ENCODE data around the gene LRRC37A. TPM values are rescaled to one million over a fixed set of nuclear protein-coding genes. Genes with fewer than 3 reads are reported as not detected.

The LRRC37A gene
- polyA plus RNA-seq, 1 donor (not counting 4 experiments of a cell fraction or from before 2014, with no cell fraction given): 1.7 TPM

DNA sequence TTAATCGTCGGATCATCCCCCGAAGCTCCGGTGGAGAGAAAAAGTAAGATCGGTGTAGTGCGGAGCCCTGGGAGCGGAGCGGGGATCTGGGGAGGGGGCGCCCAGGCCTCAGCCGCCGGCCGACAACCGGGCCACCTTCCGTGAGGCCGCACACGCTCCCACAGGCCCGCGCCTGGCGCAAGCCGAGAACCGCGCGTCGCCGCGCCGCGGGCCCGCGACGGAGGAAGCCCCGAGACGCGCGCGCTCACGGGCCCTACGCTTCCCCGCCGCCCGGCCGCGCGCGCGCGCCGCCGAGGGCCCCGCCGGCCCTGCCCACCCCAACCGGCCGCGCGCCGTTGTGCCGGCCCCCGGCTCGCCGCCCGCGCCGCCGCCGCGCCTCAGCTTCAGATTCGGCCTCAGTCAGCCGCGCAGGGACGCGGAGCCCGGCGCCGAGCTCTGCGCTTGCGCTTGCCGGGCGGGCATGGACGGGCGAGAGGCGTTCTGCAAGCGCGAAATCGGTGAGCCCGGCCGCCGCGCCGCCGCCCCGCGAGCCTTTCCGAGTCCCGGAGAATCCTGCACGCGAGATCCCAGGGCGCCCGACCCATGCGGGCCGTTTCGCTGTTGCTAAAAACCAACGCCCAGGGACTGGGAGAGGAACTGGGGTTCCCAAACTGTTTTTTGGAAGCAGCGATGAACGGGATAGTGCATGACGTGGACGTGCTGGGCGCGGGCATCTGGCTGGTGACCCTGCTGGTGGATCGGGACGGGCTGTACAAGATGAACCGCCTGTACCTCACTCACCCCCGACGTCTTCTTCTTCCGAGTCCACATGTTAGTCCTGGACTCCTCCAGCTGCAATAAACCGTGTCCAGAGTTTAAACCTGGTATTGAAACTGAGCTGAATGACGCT is 28.0 kb upstream of the LRRC37A start:
- no peaks in the 10 kb centered on the region for H3K9me1 ChIP-seq (ENCODE audit: control insufficient read depth, extremely low read depth, insufficient read depth, low read length)
- peak overlapping the region; percentile 40 for H3K27ac ChIP-seq (ENCODE audit: control insufficient read depth, insufficient read depth, low read length)
- H3K9ac ChIP-seq (ENCODE audit: control insufficient read depth, extremely low read depth, insufficient read depth, low read length): peak overlapping the region; percentile 80
- H3K27me3 ChIP-seq (ENCODE audit: control insufficient read depth, extremely low read depth, insufficient read depth, low read length): peaks cover 18% of the 10 kb centered on the region
- H3K9me3 ChIP-seq (ENCODE audit: control insufficient read depth, low read depth, low read length): no peaks in the 10 kb centered on the region
- H2AFZ ChIP-seq (ENCODE audit: control insufficient read depth, low read length): peak overlapping the region; percentile 96
- no peaks in the 10 kb centered on the region for H3K36me3 ChIP-seq (ENCODE audit: control insufficient read depth in 2 of 2, extremely low read depth in 1 of 2, insufficient read depth in 2 of 2, low read length in 2 of 2)
- no peak for TF ChIP-seq EZH2 (IDR thresholded peaks at IDR 0.05; ENCODE audit: low read length)
- TF ChIP-seq, protein P1, sequence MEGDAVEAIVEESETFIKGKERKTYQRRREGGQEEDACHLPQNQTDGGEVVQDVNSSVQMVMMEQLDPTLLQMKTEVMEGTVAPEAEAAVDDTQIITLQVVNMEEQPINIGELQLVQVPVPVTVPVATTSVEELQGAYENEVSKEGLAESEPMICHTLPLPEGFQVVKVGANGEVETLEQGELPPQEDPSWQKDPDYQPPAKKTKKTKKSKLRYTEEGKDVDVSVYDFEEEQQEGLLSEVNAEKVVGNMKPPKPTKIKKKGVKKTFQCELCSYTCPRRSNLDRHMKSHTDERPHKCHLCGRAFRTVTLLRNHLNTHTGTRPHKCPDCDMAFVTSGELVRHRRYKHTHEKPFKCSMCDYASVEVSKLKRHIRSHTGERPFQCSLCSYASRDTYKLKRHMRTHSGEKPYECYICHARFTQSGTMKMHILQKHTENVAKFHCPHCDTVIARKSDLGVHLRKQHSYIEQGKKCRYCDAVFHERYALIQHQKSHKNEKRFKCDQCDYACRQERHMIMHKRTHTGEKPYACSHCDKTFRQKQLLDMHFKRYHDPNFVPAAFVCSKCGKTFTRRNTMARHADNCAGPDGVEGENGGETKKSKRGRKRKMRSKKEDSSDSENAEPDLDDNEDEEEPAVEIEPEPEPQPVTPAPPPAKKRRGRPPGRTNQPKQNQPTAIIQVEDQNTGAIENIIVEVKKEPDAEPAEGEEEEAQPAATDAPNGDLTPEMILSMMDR (optimal IDR thresholded peaks at IDR 0.05 in 1 of 3, IDR thresholded peaks at IDR 0.05 in 1 of 3, conservative IDR thresholded peaks at IDR 0.05 in 1 of 3; ENCODE audit: extremely low read depth in 1 of 3, insufficient read depth in 2 of 3, low read length in 3 of 3): no peak
- no peaks in the 10 kb centered on the region for H3K79me2 ChIP-seq (ENCODE audit: control insufficient read depth, insufficient read depth, low read length)
- H3K4me1 ChIP-seq (ENCODE audit: control insufficient read depth, extremely low read depth, insufficient read depth, low read length): peaks cover 23% of the 10 kb centered on the region
- H3K4me3 ChIP-seq (ENCODE audit: control insufficient read depth in 2 of 3, extremely low read depth in 1 of 3, insufficient read depth in 2 of 3, low read depth in 1 of 3, low read length in 3 of 3): peak overlapping the region; percentile 72 to 79 (median 73)
- FAIRE-seq (no peak), DNase-seq (ENCODE audit: low read depth, low spot score) (no peak)
- dilution Hi-C loops (cut with MboI; ENCODE audit: extremely low pct_ligation_motif_present, low sequenced_read_pairs): no loop called here
- peak overlapping the region; percentile 88 for H3K4me2 ChIP-seq (ENCODE audit: control insufficient read depth, extremely low read depth, insufficient read depth, low read depth, low read length)
- H4K20me1 ChIP-seq (ENCODE audit: control insufficient read depth, extremely low read depth, insufficient read depth, low read length): no peaks in the 10 kb centered on the region

DNA sequence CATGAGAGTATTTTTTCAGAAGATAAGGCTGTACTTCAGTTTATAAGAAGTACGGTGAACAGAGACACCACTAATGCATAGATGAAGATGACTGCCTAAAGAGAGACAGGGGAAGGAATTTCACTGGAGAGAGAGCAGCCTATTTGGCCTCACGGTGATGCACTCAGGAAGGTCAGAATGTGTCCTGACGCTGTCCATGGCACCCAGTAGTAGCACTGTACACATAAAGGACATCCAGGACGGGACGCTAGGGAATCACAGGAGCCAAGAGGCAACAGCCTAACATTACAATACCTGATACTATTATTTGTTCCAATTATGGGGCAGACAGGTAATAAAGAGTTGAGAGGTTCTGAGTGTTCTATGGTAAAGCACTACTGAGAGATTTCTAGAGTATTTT is 24.9 kb upstream of the LRRC37A start:
- Histone ChIP-seq H4K20me1 (ENCODE audit: control insufficient read depth, extremely low read depth, insufficient read depth, low read length) (no peaks in the 10 kb centered on the region), H3K9me1 (ENCODE audit: control insufficient read depth, extremely low read depth, insufficient read depth, low read length) (no peaks in the 10 kb centered on the region), H3K4me1 (ENCODE audit: control insufficient read depth, extremely low read depth, insufficient read depth, low read length) (peaks cover 8% of the 10 kb centered on the region), H3K4me3 (ENCODE audit: control insufficient read depth in 2 of 3, extremely low read depth in 1 of 3, insufficient read depth in 2 of 3, low read depth in 1 of 3, low read length in 3 of 3) (no peak overlapping the region), H3K79me2 (ENCODE audit: control insufficient read depth, insufficient read depth, low read length) (no peaks in the 10 kb centered on the region), H3K9ac (ENCODE audit: control insufficient read depth, extremely low read depth, insufficient read depth, low read length) (no peak overlapping the region), H3K9me3 (ENCODE audit: control insufficient read depth, low read depth, low read length) (no peaks in the 10 kb centered on the region), H3K36me3 (ENCODE audit: control insufficient read depth in 2 of 2, extremely low read depth in 1 of 2, insufficient read depth in 2 of 2, low read length in 2 of 2) (no peaks in the 10 kb centered on the region), H3K4me2 (ENCODE audit: control insufficient read depth, extremely low read depth, insufficient read depth, low read depth, low read length) (no peak overlapping the region), H3K27me3 (ENCODE audit: control insufficient read depth, extremely low read depth, insufficient read depth, low read length) (peaks cover 34% of the 10 kb centered on the region), H2AFZ (ENCODE audit: control insufficient read depth, low read length) (no peak overlapping the region), H3K27ac (ENCODE audit: control insufficient read depth, insufficient read depth, low read length) (no peak overlapping the region)
- dilution Hi-C loops (cut with MboI; ENCODE audit: extremely low pct_ligation_motif_present, low sequenced_read_pairs): no loop called here
- FAIRE-seq (no peak), DNase-seq (ENCODE audit: low read depth, low spot score) (no peak)
- TF ChIP-seq EZH2 (IDR thresholded peaks at IDR 0.05; ENCODE audit: low read length): no peak
- TF ChIP-seq, protein P1 (optimal IDR thresholded peaks at IDR 0.05 in 1 of 3, IDR thresholded peaks at IDR 0.05 in 1 of 3, conservative IDR thresholded peaks at IDR 0.05 in 1 of 3; ENCODE audit: extremely low read depth in 1 of 3, insufficient read depth in 2 of 3, low read length in 3 of 3): no peak
